Tibial artery (tissue), 4 donors: ENCODE data around the gene OR7G2.
"Not testable (repeated sequence)": the region's sequence is repeated elsewhere in the genome, so short reads cannot be mapped to it uniquely, and the experiment has no call there.

Experiments
- DNase-seq, 2 donors: peaks; one replicate each; pipeline ENCODE4 v3.0.0-alpha.2; 2019
- H3K27ac ChIP-seq, 2 donors: fragments of 200-600 bp; sonication (generic) in 1 of 2; 1 replicate in 1 of 2; 2 replicates in 1 of 2; pipeline ENCODE4 v1.5.1; 2018 to 2019; ENCODE audit warnings: mild to moderate bottlenecking in 1 of 2
- H3K27me3 ChIP-seq, 2 donors: fragments of 200-600 bp; sonication (generic) in 1 of 2; one replicate each; pipeline versions ENCODE4 v1.5.1 to v1.6.0; 2016 to 2019
- H3K36me3 ChIP-seq, 3 donors: fragments of 200-600 bp; sonication (generic) in 2 of 3; one replicate each; pipeline ENCODE4 v1.5.1; 2016 to 2019; ENCODE audit warnings: mild to moderate bottlenecking in 2 of 3
- H3K4me1 ChIP-seq, 4 donors: fragments of 200-600 bp; sonication (generic) in 2 of 4; 1 replicate in 3 of 4; 2 replicates in 1 of 4; pipeline ENCODE4 v1.5.1; 2016 to 2019
- H3K4me3 ChIP-seq, 2 donors: fragments of 200-600 bp; sonication (generic) in 1 of 2; 1 replicate in 1 of 2; 2 replicates in 1 of 2; pipeline ENCODE4 v1.5.1; 2018 to 2019; ENCODE audit warnings: mild to moderate bottlenecking in 2 of 2
- H3K9me3 ChIP-seq, 3 donors: fragments of 200-600 bp; sonication (generic) in 1 of 3; one replicate each; pipeline ENCODE4 v1.5.1; 2016 to 2019
- CTCF ChIP-seq, 2 experiments: fragments of 200-600 bp in 1 of 2; fragments of 450-650 bp in 1 of 2; IDR thresholded peaks; one replicate each; pipeline ENCODE4 v1.5.1; 2017 to 2019; ENCODE audit warnings: antibody characterized with exemption in 2 of 2, mild to moderate bottlenecking in 1 of 2, moderate library complexity in 1 of 2
- intact Hi-C: fragments of 100-400 bp; cut with DNase I; formaldehyde crosslinking; loops from one replicate; pipeline ENCODE4 v1.15.0; 2023; ENCODE audit warnings: low total_unique reads

OR7G2 gene

GRCh38 chr19:9054207-9054606 is 53.1 kb downstream of the OR7G2 start:
- Histone ChIP-seq H3K4me1 (no peaks in the 10 kb centered on the region), H3K9me3 (no peaks in the 10 kb centered on the region), H3K27ac (no peak overlapping the region), H3K4me3 (no peak overlapping the region), H3K27me3 (peaks cover 0 to 2% of the 10 kb centered on the region in 2 donors), H3K36me3 (no peaks in the 10 kb centered on the region)
- intact Hi-C loops = no loop called here
- DNase-seq = no peak
- TF ChIP-seq CTCF (IDR thresholded peaks at IDR 0.05) = no peak

- DNase-seq, H3K36me3 ChIP-seq, intact Hi-C loops, H3K9me3 ChIP-seq, H3K4me3 ChIP-seq, H3K27ac ChIP-seq, H3K4me1 ChIP-seq, H3K27me3 ChIP-seq: not testable (repeated sequence)
Observed at GRCh38 chr19:9053674-9054073, 53.6 kb downstream of the OR7G2 start.

- Histone ChIP-seq H3K4me3 (no peak overlapping the region), H3K27ac (no peak overlapping the region), H3K36me3 (no peaks in the 10 kb centered on the region), H3K9me3 (no peaks in the 10 kb centered on the region), H3K27me3 (peaks cover 0 to 2% of the 10 kb centered on the region in 2 donors), H3K4me1 (no peaks in the 10 kb centered on the region)
- intact Hi-C loops = no loop called here
- DNase-seq = no peak
- no peak for TF ChIP-seq CTCF (IDR thresholded peaks at IDR 0.05)
Observed at GRCh38 chr19:9052894-9053293, 54.4 kb downstream of the OR7G2 start.
